MCF 10A (cell line): ENCODE data around the gene CLSTN2. TPM values are rescaled to one million over a fixed set of nuclear protein-coding genes. Genes with fewer than 3 reads are reported as not detected.

ENCODE experiments used
- BruUV-seq: library from RNA; stranded (reverse); fragments of 400-500 nt; replicated peaks from 2 replicates; lab custom pipeline; 2021; lab: Mats Ljungman, UMichigan
- CTCF ChIA-PET: fragments of 300-600 bp; sonication (Branson Sonifier 250); formaldehyde crosslinking; extraction: SDS; loops from one replicate; lab custom pipeline; 2021; ENCODE audit warnings: antibody characterized with exemption, inconsistent platforms; lab: Yijun Ruan, JAX
- POLR2A ChIA-PET: fragments of 300-600, 350-650 bp; sonication (Branson Sonifier 250); formaldehyde crosslinking; extraction: SDS; loops from one replicate; lab custom pipeline; 2020; ENCODE audit warnings: antibody characterized with exemption, inconsistent platforms; lab: Yijun Ruan, JAX
- DNase-seq: peaks from one replicate; pipeline ENCODE4 v3.0.0-alpha.2; 2018; ENCODE audit not compliant: unreplicated experiment
- H3K27ac Mint-ChIP-seq: one replicate; pipeline ENCODE4 v1.8.0; 2022; ENCODE audit warnings: mild to moderate bottlenecking, low read depth, mixed read lengths; ENCODE audit not compliant: unreplicated experiment
- H3K27me3 Mint-ChIP-seq: one replicate; pipeline ENCODE4 v1.8.0; 2022; ENCODE audit warnings: mixed read lengths; ENCODE audit not compliant: insufficient read depth, unreplicated experiment
- H3K36me3 Mint-ChIP-seq: one replicate; pipeline ENCODE4 v1.8.0; 2022; ENCODE audit warnings: mild to moderate bottlenecking, moderate library complexity, mixed read lengths; ENCODE audit not compliant: insufficient read depth, unreplicated experiment
- H3K4me1 Mint-ChIP-seq: one replicate; pipeline ENCODE4 v1.8.0; 2022; ENCODE audit warnings: mixed read lengths; ENCODE audit not compliant: insufficient read depth, unreplicated experiment
- H3K4me3 Mint-ChIP-seq: one replicate; pipeline ENCODE4 v1.8.0; 2022; ENCODE audit warnings: mild to moderate bottlenecking, moderate library complexity, mixed read lengths; ENCODE audit not compliant: unreplicated experiment
- H3K9me3 Mint-ChIP-seq: one replicate; pipeline ENCODE4 v1.8.0; 2022; ENCODE audit warnings: mixed read lengths; ENCODE audit not compliant: unreplicated experiment
- intact Hi-C: fragments of 100-400 bp; cut with micrococcal nuclease; formaldehyde crosslinking; loops from 2 replicates; pipeline ENCODE4 v1.14.1; 2022
- total RNA-seq: library from RNA; stranded (reverse); gene quantifications from 2 replicates; pipeline ENCODE4 v1.2.3, GENCODE V29; 2022
- TF ChIP-seq, protein P1 (sequence below): fragments of 200-600 bp; IDR thresholded peaks from one replicate; pipeline ENCODE4 v1.8.0; 2022; ENCODE audit warnings: antibody characterized with exemption, mild to moderate bottlenecking; ENCODE audit not compliant: unreplicated experiment

CLSTN2 gene
- total RNA-seq, 1 experiment from 2014 or later, result not detected

DNA sequence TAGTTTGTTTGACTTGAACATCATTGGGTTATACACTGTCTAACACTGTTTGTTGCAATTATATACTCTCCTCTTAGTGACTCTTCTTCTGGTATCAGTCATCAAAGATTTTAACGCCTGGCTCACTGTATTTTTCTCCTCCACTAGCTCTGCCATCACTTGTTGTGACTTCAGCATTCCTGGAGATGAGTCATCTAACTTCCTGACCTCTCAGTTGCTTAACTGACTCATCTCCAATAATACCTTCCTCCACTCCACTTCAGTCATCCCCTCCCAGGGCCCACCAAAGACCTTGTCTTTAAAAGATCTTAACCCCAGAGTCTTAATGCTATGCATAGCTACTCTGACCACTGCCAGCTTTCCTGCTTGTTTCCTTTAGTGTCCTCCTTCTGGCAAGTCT is 28.6 kb upstream of the CLSTN2 start:
- peak; percentile 54 for DNase-seq
- Mint-ChIP-seq H3K36me3 (no peaks in the 10 kb centered on the region), H3K4me3 (no peak overlapping the region), H3K4me1 (no peaks in the 10 kb centered on the region), H3K9me3 (no peaks in the 10 kb centered on the region), H3K27ac (no peak overlapping the region), H3K27me3 (no peaks in the 10 kb centered on the region)
- ChIA-PET POLR2A (no interaction called here), CTCF (interaction anchor here (0.6 kb wide), 1 partner anchor 29 kb away, joined by 3 read pairs; the partner anchor contains the start of gene CLSTN2)
- TF ChIP-seq, protein P1, sequence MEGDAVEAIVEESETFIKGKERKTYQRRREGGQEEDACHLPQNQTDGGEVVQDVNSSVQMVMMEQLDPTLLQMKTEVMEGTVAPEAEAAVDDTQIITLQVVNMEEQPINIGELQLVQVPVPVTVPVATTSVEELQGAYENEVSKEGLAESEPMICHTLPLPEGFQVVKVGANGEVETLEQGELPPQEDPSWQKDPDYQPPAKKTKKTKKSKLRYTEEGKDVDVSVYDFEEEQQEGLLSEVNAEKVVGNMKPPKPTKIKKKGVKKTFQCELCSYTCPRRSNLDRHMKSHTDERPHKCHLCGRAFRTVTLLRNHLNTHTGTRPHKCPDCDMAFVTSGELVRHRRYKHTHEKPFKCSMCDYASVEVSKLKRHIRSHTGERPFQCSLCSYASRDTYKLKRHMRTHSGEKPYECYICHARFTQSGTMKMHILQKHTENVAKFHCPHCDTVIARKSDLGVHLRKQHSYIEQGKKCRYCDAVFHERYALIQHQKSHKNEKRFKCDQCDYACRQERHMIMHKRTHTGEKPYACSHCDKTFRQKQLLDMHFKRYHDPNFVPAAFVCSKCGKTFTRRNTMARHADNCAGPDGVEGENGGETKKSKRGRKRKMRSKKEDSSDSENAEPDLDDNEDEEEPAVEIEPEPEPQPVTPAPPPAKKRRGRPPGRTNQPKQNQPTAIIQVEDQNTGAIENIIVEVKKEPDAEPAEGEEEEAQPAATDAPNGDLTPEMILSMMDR, result no peak
- BruUV-seq, result no TSS peak
- intact Hi-C loops, result no loop called here

DNA sequence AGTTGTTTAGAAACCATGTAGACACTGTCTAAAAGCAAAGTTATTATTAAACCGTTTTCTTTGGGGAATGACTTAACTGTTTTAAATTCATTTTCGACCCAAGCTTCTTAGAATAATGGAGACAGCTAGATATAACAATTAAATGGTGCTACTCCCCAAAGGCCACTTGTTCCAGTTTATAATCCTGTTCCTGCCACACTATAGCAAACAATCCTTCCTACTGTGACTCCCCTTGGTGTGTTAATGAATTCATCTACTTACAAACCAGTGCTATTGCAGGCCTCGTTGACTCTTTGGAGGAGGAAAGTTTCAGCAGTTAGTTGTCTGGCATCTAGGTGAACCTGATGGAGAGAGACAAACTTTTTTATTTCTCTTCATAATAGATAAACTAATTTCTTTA is 25.2 kb upstream of the CLSTN2 start:
- TF ChIP-seq, protein P1, result no peak
- H3K4me3 Mint-ChIP-seq, result no peak overlapping the region
- no peaks in the 10 kb centered on the region for H3K27me3 Mint-ChIP-seq
- no peak for DNase-seq
- no TSS peak for BruUV-seq
- ChIA-PET POLR2A (no interaction called here), CTCF (interaction anchor here (0.6 kb wide), 2 partner anchors 42 to 383 kb away, joined by 3 read pairs; no protein-coding TSS in a partner anchor)
- no peaks in the 10 kb centered on the region for H3K36me3 Mint-ChIP-seq
- no peaks in the 10 kb centered on the region for H3K4me1 Mint-ChIP-seq
- H3K9me3 Mint-ChIP-seq, result peaks cover 10% of the 10 kb centered on the region
- H3K27ac Mint-ChIP-seq, result no peak overlapping the region
- intact Hi-C loops, result no loop called here

DNA sequence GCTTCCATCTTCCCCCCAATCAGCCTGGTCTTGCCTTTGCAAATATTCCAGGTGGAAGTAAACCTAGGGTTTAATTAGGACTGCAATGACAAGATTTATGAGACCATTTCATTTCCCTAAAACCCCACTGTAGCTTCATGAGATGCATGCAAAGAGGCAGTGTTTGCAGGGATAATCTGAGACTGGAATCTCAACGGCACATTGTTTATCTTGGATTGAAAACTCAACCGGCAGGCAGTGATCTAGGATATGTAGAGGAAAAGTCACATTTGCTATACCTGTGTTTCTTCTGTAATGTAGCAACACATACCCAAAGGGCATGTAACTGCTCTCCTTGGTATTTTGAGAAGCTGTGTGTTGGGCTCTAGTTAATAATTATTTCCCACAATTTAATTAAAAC is 18.7 kb upstream of the CLSTN2 start:
- H3K36me3 Mint-ChIP-seq, result no peaks in the 10 kb centered on the region
- no peak overlapping the region for H3K27ac Mint-ChIP-seq
- CTCF ChIA-PET, result no interaction called here
- H3K9me3 Mint-ChIP-seq, result peaks cover 10% of the 10 kb centered on the region
- intact Hi-C loops, result no loop called here
- no peaks in the 10 kb centered on the region for H3K27me3 Mint-ChIP-seq
- no peak for DNase-seq
- POLR2A ChIA-PET, result no interaction called here
- BruUV-seq, result no TSS peak
- TF ChIP-seq, protein P1, result no peak
- H3K4me3 Mint-ChIP-seq, result no peak overlapping the region
- H3K4me1 Mint-ChIP-seq, result no peaks in the 10 kb centered on the region

DNA sequence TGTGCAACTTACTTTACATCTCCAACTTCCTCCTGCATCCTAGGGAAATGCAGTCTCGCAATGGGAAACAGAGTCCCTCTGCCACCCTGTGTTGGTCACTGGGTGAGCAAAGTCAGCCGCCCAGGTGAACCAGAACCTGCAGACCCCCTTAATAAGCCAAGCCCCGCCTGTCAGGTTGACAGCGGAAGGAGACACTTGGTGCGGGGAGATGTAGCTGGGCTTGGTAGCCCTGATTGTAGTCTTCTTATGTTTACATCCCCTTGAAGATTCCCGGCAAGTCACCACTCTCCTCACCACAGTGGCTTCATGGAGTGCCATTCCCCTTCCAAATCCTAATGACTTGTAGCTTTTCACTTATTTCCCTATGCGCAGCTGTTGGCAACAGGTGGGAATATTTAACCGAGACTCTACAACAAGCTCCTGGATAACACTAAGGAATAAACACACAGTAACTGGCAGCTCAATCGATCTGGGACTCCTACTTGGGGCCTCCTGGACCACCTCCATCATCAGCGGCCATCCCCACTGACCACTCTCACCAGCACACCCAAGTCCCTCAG is 17.7 kb upstream of the CLSTN2 start:
- DNase-seq, result no peak
- CTCF ChIA-PET, result no interaction called here
- no peak overlapping the region for H3K4me3 Mint-ChIP-seq
- H3K36me3 Mint-ChIP-seq, result no peaks in the 10 kb centered on the region
- no peaks in the 10 kb centered on the region for H3K27me3 Mint-ChIP-seq
- no TSS peak for BruUV-seq
- H3K4me1 Mint-ChIP-seq, result no peaks in the 10 kb centered on the region
- POLR2A ChIA-PET, result no interaction called here
- intact Hi-C loops, result no loop called here
- H3K27ac Mint-ChIP-seq, result no peak overlapping the region
- peaks cover 7% of the 10 kb centered on the region for H3K9me3 Mint-ChIP-seq
- TF ChIP-seq, protein P1, result no peak
